Measurements from ENCODE around the gene CDK5RAP2. TPM values are rescaled to one million over a fixed set of nuclear protein-coding genes. Genes with fewer than 3 reads are reported as not detected.
A peak's percentile ranks its signal among the peaks of the same experiment; 100 is the strongest.
"Not testable (repeated sequence)": the region's sequence is repeated elsewhere in the genome, so short reads cannot be mapped to it uniquely, and the experiment has no call there.

Gene CDK5RAP2
- 10 to 100 TPM; 75.3 to 75.9 TPM for total RNA-seq

DNA sequence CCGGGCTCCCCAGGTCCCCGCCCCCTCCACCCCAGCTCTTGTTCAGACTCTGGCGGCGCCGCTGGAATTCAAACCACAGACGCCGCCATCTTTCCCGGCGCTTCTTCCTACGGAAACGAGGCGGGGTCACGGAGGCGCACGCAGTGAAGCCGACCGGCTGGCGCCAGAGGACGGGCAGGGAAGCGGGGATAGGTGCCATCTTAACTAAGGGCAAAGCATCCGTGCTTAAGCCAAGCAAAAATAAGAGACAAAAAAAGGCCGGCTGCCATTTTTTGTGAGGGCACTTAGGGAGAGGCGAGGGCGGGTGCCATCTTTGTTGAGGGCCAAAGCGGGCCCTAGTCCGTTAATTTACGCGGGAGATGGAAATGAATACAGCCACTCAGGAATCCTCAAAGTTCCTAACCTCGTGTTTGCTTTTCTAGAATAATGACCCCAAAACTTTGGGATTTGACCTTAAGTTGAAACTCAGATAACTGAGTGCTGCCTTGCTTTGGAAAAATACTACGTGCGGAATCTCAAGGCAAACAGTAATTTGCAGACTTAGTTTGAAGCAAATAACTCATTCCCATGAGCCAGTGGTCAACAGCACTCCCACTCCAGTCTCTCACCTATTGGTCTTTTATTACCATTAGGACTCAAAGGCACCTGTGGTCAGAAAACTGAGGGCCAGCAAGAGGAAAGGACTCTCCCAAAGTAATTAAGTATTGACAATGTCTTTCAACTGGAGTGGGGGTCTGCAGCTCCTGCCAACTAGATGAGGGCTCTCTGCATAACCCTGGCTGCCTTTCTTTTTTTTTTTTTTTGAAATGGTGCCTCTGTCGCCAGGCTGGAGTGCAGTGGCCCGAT lies at the start of gene CDK5RAP2:
Gene CDK5RAP2 (minus strand): TSS at position 117 of the 846 bp plus-strand sequence. CDS start 189 bp downstream, outside the sequence.
- CTCF ChIA-PET: no interaction called here
- Mint-ChIP-seq H3K9me3 (no peaks in the 10 kb centered on the region), H3K27ac (peak within 1 kb of the TSS; percentile 85), H3K4me3 (peak within 1 kb of the TSS; percentile 97), H3K27me3 (no peaks in the 10 kb centered on the region), H3K36me3 (peaks cover 6% of the 10 kb centered on the region), H3K4me1 (ENCODE audit: low read depth) (peaks cover 44% of the 10 kb centered on the region)
- intact Hi-C loops (cut with micrococcal nuclease): loop anchor here (1.0 to 5.0 kb wide), 3 partner anchors 491 to 1512 kb away; partner anchors contain the start of gene TTLL11
- POLR2A ChIA-PET: no interaction called here
- peak; percentile 96 for DNase-seq

DNA sequence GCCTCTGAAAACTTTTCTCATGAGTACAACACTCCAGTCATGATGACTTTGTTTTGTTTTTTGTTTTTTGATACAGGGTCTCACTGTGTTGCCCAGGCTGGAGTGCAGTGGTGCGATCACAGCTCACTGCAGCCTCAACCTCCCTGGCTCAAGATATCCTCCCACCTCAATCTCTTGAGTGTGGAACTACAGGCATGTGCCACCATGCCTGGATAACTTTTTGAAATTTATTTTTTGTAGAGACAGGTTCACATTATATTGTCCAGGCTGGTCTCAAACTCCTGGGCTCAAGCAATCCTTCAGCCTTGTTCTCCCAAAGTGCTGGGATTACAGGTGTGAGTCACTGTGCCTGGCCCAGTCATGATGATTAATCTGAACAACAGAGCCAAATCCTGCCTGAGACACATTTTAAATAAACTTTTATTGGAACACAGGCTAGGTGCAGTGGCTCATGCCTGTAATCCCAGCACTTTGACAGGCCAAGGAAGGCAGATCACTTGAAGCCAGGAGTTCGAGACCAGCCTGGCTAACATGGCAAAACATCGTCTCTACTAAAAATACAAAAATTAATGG lies 49.0 kb upstream of the CDK5RAP2 start:
- intact Hi-C loops (cut with micrococcal nuclease); H3K4me1 Mint-ChIP-seq (ENCODE audit: low read depth); POLR2A ChIA-PET; H3K27ac Mint-ChIP-seq; H3K36me3 Mint-ChIP-seq; DNase-seq; H3K27me3 Mint-ChIP-seq; H3K4me3 Mint-ChIP-seq; H3K9me3 Mint-ChIP-seq: not testable (repeated sequence)
- CTCF ChIA-PET: interaction anchor here (1.0 kb wide), 1 partner anchor 9 kb away, joined by 4 read pairs; no protein-coding TSS in a partner anchor

DNA sequence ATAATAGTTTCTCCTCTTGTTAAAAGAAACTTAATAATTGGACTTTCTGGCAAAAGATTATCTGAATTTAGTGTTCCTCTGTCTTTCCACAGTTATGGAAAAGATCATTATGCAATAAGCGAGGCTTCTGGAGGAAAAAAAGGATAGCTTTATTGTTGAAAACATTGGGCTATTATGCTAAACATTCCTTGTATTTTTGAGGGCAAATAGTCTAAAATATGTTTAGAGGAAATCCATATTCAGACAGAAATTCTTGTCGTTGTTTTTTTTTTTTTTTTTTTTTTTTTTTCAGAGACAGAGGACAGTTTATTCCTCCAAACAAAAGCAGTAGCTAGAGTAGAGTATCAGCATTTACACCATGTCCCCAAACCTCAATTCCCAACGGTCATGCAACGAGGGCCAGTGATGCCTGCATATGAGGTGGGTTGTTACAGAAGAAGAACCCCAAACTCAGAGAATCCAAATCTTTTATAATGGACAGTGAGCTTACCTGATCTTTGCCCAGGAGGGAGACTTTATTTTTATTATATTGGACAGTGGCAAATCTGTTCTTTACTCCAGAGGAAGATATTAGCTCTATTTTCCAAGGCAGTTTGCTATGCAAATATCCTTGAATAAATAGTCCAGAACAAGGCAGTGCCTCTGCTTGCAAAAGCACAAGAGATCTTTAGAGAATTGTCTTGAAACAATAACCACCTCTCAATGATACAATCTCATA lies 48.4 kb upstream of the CDK5RAP2 start:
- CTCF ChIA-PET: interaction anchor here (1.0 kb wide), 1 partner anchor 9 kb away, joined by 4 read pairs; no protein-coding TSS in a partner anchor
- Mint-ChIP-seq H3K4me1 (ENCODE audit: low read depth) (peaks cover 8% of the 10 kb centered on the region), H3K9me3 (no peaks in the 10 kb centered on the region), H3K4me3 (no peak overlapping the region), H3K27ac (no peak overlapping the region), H3K27me3 (no peaks in the 10 kb centered on the region), H3K36me3 (no peaks in the 10 kb centered on the region)
- intact Hi-C loops (cut with micrococcal nuclease): no loop called here
- DNase-seq: no peak
- POLR2A ChIA-PET: no interaction called here

DNA sequence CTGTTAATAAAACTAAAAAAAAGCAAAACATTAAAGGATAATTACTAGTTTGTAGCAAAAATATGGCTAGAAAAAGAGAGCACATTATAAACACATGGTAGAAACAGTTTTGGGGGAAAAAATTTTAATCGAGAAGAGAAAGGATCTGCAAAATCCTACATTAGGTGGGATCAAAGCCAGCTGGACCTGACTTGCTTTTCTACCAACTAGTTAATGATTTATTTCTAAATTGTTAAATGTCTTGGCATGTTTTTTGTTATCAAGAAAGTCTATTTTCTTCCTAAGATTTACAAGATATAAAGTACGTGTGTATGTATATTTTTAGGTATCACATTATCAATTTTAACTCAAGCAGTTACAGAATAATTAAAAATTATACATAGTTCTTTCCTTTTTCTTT lies 47.1 kb upstream of the CDK5RAP2 start:
- no peaks in the 10 kb centered on the region for H3K9me3 Mint-ChIP-seq
- no peaks in the 10 kb centered on the region for H3K27me3 Mint-ChIP-seq
- ChIA-PET CTCF (interaction anchor here (1.1 kb wide), 1 partner anchor 115 kb away, joined by 3 read pairs; no protein-coding TSS in a partner anchor), POLR2A (no interaction called here)
- H3K4me3 Mint-ChIP-seq: no peak overlapping the region
- H3K36me3 Mint-ChIP-seq: no peaks in the 10 kb centered on the region
- intact Hi-C loops (cut with micrococcal nuclease): no loop called here
- H3K27ac Mint-ChIP-seq: no peak overlapping the region
- peaks cover 8% of the 10 kb centered on the region for H3K4me1 Mint-ChIP-seq (ENCODE audit: low read depth)
- DNase-seq: no peak

DNA sequence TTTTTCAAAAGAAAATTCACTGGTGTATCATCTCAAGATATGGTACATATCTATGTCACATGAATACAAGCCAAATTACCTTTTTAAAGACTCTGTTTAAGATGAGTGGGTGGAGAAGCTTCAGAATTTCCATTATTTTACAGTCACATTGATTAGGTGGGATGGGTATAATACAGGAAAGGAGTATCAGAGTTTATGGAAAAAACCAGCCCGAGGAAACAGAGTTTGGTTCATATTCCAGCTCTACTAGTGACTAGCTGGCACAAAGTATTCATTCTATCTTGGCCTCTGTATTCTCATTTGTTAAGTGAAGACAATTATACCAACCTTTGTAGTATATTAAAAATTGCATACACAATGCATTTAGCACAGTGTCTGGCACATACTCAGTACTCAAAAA lies 46.5 kb upstream of the CDK5RAP2 start:
- ChIA-PET POLR2A (no interaction called here), CTCF (interaction anchor here (0.6 to 1.1 kb wide), 2 partner anchors 116 to 166 kb away, joined by 3 to 4 read pairs; no protein-coding TSS in a partner anchor)
- intact Hi-C loops (cut with micrococcal nuclease): no loop called here
- no peak overlapping the region for H3K4me3 Mint-ChIP-seq
- H3K9me3 Mint-ChIP-seq: no peaks in the 10 kb centered on the region
- H3K36me3 Mint-ChIP-seq: no peaks in the 10 kb centered on the region
- no peak for DNase-seq
- H3K27me3 Mint-ChIP-seq: no peaks in the 10 kb centered on the region
- H3K4me1 Mint-ChIP-seq (ENCODE audit: low read depth): peaks cover 8% of the 10 kb centered on the region
- no peak overlapping the region for H3K27ac Mint-ChIP-seq

DNA sequence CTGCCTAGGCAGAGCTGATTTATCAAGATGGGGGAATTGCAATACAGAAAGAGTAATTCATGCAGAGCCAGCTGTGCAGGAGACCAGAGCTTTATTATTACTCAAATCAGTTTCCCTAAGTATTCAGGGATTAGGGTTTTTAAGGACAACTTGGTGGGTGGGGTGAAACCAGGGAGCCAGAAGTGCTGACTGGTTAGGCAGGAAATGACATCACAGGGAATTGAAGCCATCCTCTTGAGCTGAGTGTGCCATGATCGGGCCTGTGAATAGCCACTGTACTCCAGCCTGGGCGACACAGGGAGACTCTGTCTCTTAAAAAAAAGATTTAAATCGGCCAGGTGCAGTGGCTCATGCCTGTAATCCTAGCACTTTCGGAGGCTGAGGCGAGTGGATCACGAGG lies 45.3 kb upstream of the CDK5RAP2 start:
- H3K27me3 Mint-ChIP-seq: no peaks in the 10 kb centered on the region
- intact Hi-C loops (cut with micrococcal nuclease): no loop called here
- no peak overlapping the region for H3K27ac Mint-ChIP-seq
- H3K36me3 Mint-ChIP-seq: no peaks in the 10 kb centered on the region
- ChIA-PET CTCF (no interaction called here), POLR2A (no interaction called here)
- H3K4me3 Mint-ChIP-seq: no peak overlapping the region
- peaks cover 8% of the 10 kb centered on the region for H3K4me1 Mint-ChIP-seq (ENCODE audit: low read depth)
- no peaks in the 10 kb centered on the region for H3K9me3 Mint-ChIP-seq
- DNase-seq: no peak

DNA sequence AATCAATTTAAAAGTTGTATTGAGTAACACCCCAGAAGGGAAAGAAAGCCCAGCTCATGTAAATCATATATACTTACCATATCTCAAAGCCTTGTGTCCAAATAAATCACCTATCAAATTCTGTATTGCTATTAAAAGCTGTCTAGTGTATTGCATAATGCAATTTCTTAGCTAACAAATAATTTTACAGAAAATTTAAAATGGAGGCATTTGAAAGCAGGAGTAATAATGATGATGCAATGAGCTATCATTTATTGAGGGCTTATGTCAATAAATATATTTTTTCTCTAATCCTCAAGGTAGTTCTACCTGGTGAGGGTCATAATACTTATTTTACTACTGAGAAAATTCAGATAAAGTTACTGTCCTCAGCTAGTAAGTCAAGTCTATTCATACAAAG lies 42.8 kb upstream of the CDK5RAP2 start:
- H3K27me3 Mint-ChIP-seq: no peaks in the 10 kb centered on the region
- no peak for DNase-seq
- peaks cover 8% of the 10 kb centered on the region for H3K4me1 Mint-ChIP-seq (ENCODE audit: low read depth)
- CTCF ChIA-PET: interaction anchor here (0.6 to 2.1 kb wide), 6 partner anchors 10 to 359 kb away, joined by 3 to 6 read pairs (median 5); no protein-coding TSS in a partner anchor
- no peak overlapping the region for H3K27ac Mint-ChIP-seq
- no peak overlapping the region for H3K4me3 Mint-ChIP-seq
- no peaks in the 10 kb centered on the region for H3K9me3 Mint-ChIP-seq
- POLR2A ChIA-PET: no interaction called here
- H3K36me3 Mint-ChIP-seq: no peaks in the 10 kb centered on the region
- intact Hi-C loops (cut with micrococcal nuclease): loop anchor here (5.0 kb wide), 1 partner anchor 115 kb away; no protein-coding TSS in a partner anchor

DNA sequence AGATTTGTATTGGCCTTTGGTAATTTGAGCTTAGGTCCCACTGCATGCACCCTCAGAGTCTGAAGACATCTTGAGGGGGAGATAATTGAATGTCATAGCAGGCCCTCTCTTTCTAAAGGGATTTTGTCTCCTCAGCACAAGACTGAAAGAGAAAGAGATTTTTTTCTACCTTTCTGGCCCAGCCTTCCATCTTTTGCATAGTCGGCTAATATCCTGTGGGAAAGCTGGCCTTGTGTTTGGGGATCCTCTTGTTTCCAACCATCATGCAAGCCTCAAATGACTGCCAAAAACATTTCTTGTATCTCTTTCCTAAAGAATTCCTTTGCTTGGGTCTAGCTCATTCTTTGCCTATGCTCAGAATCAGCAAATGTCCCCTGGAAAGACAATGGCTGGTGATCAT lies 42.0 kb upstream of the CDK5RAP2 start:
- Mint-ChIP-seq H3K4me3 (no peak overlapping the region), H3K27me3 (no peaks in the 10 kb centered on the region), H3K36me3 (peaks cover under 1% of the 10 kb centered on the region), H3K4me1 (ENCODE audit: low read depth) (peaks cover 8% of the 10 kb centered on the region), H3K9me3 (no peaks in the 10 kb centered on the region), H3K27ac (no peak overlapping the region)
- DNase-seq: no peak
- ChIA-PET POLR2A (no interaction called here), CTCF (interaction anchor here (0.7 to 2.1 kb wide), 3 partner anchors 10 to 241 kb away, joined by 4 to 5 read pairs (median 5); no protein-coding TSS in a partner anchor)
- intact Hi-C loops (cut with micrococcal nuclease): loop anchor here (5.0 kb wide), 1 partner anchor 115 kb away; no protein-coding TSS in a partner anchor

DNA sequence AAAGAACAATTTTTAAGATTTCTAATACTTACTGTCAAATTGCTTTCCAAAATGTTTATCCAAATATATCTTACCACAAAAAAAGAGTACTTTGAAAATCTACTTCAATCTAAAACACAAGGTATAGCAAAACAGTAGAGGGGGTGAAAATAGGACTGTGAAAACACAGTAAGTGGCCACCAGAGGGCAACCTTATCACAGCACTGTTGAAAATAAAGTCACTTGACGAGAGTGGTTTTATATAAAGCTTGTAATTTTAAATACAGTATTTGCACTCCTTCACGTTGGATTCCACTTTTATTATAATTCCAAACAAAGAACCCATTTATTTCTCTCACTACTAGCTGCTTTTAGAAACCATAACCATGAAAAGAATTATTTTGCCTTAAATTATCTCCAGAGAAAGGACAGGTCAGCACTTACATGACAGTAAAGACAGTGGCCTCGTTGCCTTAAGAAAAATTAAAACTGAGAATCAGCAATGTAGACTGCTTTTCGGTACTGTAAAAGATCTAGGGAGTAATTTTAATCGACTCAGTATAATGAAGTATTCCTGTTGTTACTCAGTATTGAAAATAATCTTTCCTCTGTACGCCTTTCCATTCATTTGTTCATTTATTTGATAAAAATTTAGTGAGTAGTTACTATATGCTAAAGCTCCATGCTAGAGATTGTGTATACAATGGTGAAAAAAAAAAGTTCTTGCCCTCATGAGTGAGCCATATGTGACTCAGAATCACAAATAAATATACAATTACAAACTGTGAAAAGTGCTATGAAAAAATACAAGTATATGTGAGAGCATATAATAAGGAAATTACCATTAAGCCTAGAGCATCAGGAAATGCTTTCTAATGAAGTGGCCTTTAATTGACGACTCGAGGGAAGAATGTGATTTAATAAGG lies 40.0 kb upstream of the CDK5RAP2 start:
- peaks cover under 1% of the 10 kb centered on the region for H3K4me1 Mint-ChIP-seq (ENCODE audit: low read depth)
- no peak overlapping the region for H3K27ac Mint-ChIP-seq
- intact Hi-C loops (cut with micrococcal nuclease): loop anchor here (1.0 to 5.0 kb wide), 2 partner anchors 94 to 117 kb away; partner anchors contain the start of gene MEGF9
- no peaks in the 10 kb centered on the region for H3K27me3 Mint-ChIP-seq
- peak; percentile 67 for DNase-seq
- no peaks in the 10 kb centered on the region for H3K9me3 Mint-ChIP-seq
- H3K4me3 Mint-ChIP-seq: no peak overlapping the region
- ChIA-PET CTCF (interaction anchor here (0.6 to 1.8 kb wide), 28 partner anchors 8 to 657 kb away, joined by 3 to 15 read pairs (median 3); no protein-coding TSS in a partner anchor), POLR2A (no interaction called here)
- H3K36me3 Mint-ChIP-seq: peaks cover 1% of the 10 kb centered on the region

DNA sequence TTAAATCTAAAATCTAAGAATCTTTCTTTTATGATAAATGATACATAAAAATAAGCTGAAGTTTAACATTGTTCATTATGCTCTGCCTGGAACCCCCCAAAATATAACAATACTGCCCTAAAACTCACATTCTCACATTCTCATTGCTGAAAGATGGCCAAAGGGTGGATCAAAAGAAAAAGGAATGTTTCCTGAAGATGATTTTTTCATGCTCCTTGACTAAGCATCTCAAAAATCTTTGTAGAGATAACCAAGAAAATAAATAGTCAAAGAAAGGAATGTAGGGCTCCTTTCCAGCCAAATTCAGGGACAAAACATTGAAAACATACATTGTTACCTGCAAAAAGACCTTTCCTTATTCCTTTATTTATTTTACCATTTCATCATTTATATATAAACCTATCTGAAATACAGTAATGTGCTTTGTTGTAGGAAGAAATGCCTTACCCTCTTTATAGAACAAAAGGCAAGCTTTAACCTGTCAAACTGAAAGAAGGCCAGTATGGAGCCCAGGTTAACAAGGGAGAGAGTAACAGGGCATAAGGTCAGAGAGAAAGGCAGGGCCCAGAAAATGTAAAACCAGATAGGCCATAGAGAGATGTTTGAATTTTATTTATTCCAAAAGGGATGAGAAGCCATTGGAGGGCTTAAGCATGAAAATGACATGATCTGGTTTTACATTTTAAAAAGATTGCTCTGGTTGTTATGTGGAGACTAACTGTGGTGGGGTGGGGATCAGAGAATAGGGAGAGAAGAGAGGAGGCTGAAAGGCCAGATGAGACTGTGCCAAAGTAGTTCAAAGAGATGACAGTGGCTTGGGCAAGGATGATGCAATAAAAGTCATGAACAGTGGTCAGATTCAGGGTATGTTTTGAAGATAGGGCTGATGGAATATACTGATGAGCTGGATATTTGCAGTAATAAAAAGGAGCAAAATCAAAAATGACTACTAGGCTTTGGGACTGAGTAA lies 37.3 kb upstream of the CDK5RAP2 start:
- Mint-ChIP-seq H3K27me3 (no peaks in the 10 kb centered on the region), H3K27ac (no peak overlapping the region), H3K4me3 (no peak overlapping the region), H3K9me3 (no peaks in the 10 kb centered on the region), H3K4me1 (ENCODE audit: low read depth) (no peaks in the 10 kb centered on the region), H3K36me3 (peaks cover 1% of the 10 kb centered on the region)
- DNase-seq: no peak
- intact Hi-C loops (cut with micrococcal nuclease): no loop called here
- ChIA-PET CTCF (interaction anchor here (1.0 to 1.5 kb wide), 3 partner anchors 11 to 138 kb away, joined by 3 read pairs; no protein-coding TSS in a partner anchor), POLR2A (no interaction called here)
